K562 (cell line): ENCODE data around the gene ZNF736. TPM values are rescaled to one million over a fixed set of nuclear protein-coding genes. Genes with fewer than 3 reads are reported as not detected.

Experiments used
- C11orf30 ChIP-seq: fragments of 450-650 bp; IDR thresholded peaks from 2 replicates; pipeline ENCODE4 v1.6.1; 2016; ENCODE audit warnings: low read depth, mild to moderate bottlenecking
- EP400 ChIP-seq: fragments of 450-650 bp; IDR thresholded peaks from 2 replicates; pipeline ENCODE4 v1.6.1; 2017; ENCODE audit warnings: antibody characterized with exemption, mild to moderate bottlenecking, moderate library complexity
- GABPA ChIP-seq: fragments of 200-800 bp; sonication (Bioruptor generic); conservative IDR thresholded peaks from 2 replicates; pipeline ENCODE4 v1.6.1; 2016; ENCODE audit warnings: low read depth, missing genetic modification characterization, missing compliant biosample characterization
- MTA3 ChIP-seq: fragments of 450-650 bp; formaldehyde crosslinking; IDR thresholded peaks from 2 replicates; pipeline ENCODE4 v1.6.1; 2017; ENCODE audit warnings: mild to moderate bottlenecking, borderline replicate concordance
- MYNN ChIP-seq, 2 experiments: sonication (generic); formaldehyde crosslinking in 1 of 2; IDR thresholded peaks; 2 replicates each; pipeline versions ENCODE4 v1.5.0 to v1.6.1; 2016 to 2020; ENCODE audit warnings: antibody characterized with exemption in 1 of 2, missing genetic modification reagents in 1 of 2
- PML ChIP-seq: IDR thresholded peaks from 2 replicates; pipeline ENCODE4 v1.6.1; 2012; ENCODE audit warnings: low read length, inconsistent platforms
- RUNX1 ChIP-seq: sonication (generic); IDR thresholded peaks from 2 replicates; pipeline ENCODE4 v1.6.1; 2016; ENCODE audit warnings: antibody characterized with exemption, low read depth
- SMARCB1 ChIP-seq: IDR thresholded peaks from 2 replicates; pipeline ENCODE4 v1.6.1; 2011; ENCODE audit warnings: improper control_type of control experiment, low read depth; ENCODE audit not compliant: insufficient read length
- SRSF9 ChIP-seq: fragments of 200-400 bp; formaldehyde crosslinking; IDR thresholded peaks from 2 replicates; pipeline ENCODE4 v1.6.1; 2017; ENCODE audit warnings: low read depth, low read length, borderline replicate concordance
- TAF7 ChIP-seq: fragments of 450-650 bp; IDR thresholded peaks from 2 replicates; pipeline ENCODE4 v1.6.1; 2016; ENCODE audit warnings: missing genetic modification characterization, missing compliant biosample characterization
- TOE1 ChIP-seq, 2 experiments: fragments of 450-650 bp in 1 of 2; sonication (generic) in 1 of 2; formaldehyde crosslinking in 1 of 2; IDR thresholded peaks; 2 replicates each; pipeline versions ENCODE4 v1.7.1 to v1.8.0; 2016 to 2022; ENCODE audit warnings: borderline replicate concordance in 2 of 2, mild to moderate bottlenecking in 2 of 2, antibody characterized with exemption in 1 of 2, inconsistent platforms in 1 of 2, low read depth in 1 of 2, missing genetic modification reagents in 1 of 2, moderate library complexity in 1 of 2
- ZNF431 ChIP-seq: sonication (generic); formaldehyde crosslinking; IDR thresholded peaks from 2 replicates; pipeline ENCODE4 v1.8.0; 2022; ENCODE audit warnings: mild to moderate bottlenecking, missing genetic modification reagents
- ZNF79 ChIP-seq: fragments of 250-450 bp; sonication (Bioruptor Pico); IDR thresholded peaks from 2 replicates; pipeline ENCODE4 v1.4.0; 2020; ENCODE audit warnings: low read depth, mild to moderate bottlenecking, moderate library complexity
- polyA plus RNA-seq, 8 experiments: library from polyadenylated mRNA; depleted of rRNA in 4 of 8; stranded (reverse) in 5 of 8; unstranded in 3 of 8; fragments of >200 nt; fragmentation: Nextera tagmentation in 2 of 8; fragmentation: Illumina TruSeq in 1 of 8; extraction: Ambion mirVana in 2 of 8; extraction: Trizol in 1 of 8; gene quantifications; 2 replicates each; pipeline versions ENCODE4 v1.2.1 to v1.2.3, GENCODE V29; 2011 to 2014; ENCODE audit warnings: inconsistent platforms in 1 of 8, missing spikeins in 1 of 8
- total RNA-seq, 7 experiments: library from RNA; depleted of rRNA in 6 of 7; stranded (reverse); fragments of >200 nt in 6 of 7; fragmentation: Illumina TruSeq in 2 of 7; extraction: Trizol in 2 of 7; gene quantifications; 2 replicates each; pipeline versions ENCODE4 v1.2.1 to v1.2.3, GENCODE V29; 2011 to 2021; ENCODE audit warnings: low replicate concordance in 1 of 7
- TF ChIP-seq, protein P1 (sequence below), 2 experiments: fragments of 450-650 bp; formaldehyde crosslinking in 1 of 2; IDR thresholded peaks; 2 replicates each; pipeline versions ENCODE4 v1.4.0 to v1.6.1; 2014 to 2020; ENCODE audit warnings: mild to moderate bottlenecking in 2 of 2, borderline replicate concordance in 1 of 2, low read depth in 1 of 2
- TF ChIP-seq, protein P2 (sequence below): IDR thresholded peaks from 2 replicates; pipeline ENCODE4 v1.6.1; 2011; ENCODE audit not compliant: insufficient read length; ENCODE audit errors: extremely low read depth
- TF ChIP-seq, protein P3 (sequence below): IDR thresholded peaks from 2 replicates; pipeline ENCODE4 v1.6.1; 2014; ENCODE audit warnings: antibody characterized with exemption

ZNF736 gene
- total and polyA plus RNA-seq, 9 of the 15 experiments (the other 6 are each of a cell fraction or from before 2014, with no cell fraction given): 2.7 to 15.6 (median 7.6) TPM

DNA sequence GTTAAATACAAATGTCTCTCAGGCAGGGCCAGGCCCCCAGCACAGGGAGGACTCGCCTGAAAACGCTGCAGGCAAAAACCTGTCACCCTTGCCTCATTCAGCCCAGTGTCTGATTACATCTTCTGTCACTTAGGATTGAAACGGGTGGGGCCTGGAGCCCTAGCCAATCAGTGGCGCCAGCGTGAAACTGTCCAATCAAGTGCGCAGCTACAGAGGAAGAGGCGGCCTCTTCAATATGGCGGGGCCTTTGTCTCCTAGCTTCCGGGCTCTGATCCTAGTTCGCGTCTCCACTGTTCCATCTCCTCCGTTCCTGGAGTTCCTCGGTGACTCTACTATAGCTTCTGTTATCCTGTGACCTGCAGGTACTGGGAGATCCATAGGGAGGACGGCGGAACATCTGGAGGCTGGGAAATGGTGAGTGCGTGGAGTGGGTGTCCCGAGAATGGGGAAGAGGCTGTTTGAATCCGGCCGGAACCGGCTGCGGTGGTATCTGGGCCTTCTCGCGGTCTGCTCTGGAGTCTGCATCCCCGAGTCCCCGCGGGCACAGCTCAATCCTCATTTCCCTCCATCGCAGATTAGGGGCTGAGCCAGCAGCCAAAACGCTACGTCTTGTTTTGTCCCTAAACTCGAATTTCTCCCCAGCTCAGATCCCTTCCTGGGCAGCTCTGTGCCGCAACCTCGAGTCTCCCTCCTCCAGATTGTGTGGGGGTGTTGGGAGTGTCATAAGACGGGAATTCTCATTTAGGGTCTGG is at the start of gene ZNF736 (continued):
- TF ChIP-seq TOE1 (IDR thresholded peaks at IDR 0.05; ENCODE audit: borderline replicate concordance) (no peak), TOE1 (CRISPR knock-in tag; IDR thresholded peaks at IDR 0.05; ENCODE audit: borderline replicate concordance, low read depth) (no peak), SMARCB1 (no peak), ZNF431 (CRISPR knock-in tag) (no peak), SRSF9 (no peak), RUNX1 (no peak), GABPA (tag) (peak; percentile 87), TAF7 (tag) (0 out of 2 replicates have a peak, but pooled peaks have one; percentile 59), PML (peak; percentile 53; the same call in 1 of the 2 replicates), ZNF79 (CRISPR knock-in tag) (no peak), MYNN (IDR thresholded peaks at IDR 0.05) (no peak), MYNN (CRISPR knock-in tag; IDR thresholded peaks at IDR 0.05) (no peak), EP400 (peak; percentile 86), C11orf30 (peak; percentile 34), MTA3 (no peak)
- TF ChIP-seq, protein P1, sequence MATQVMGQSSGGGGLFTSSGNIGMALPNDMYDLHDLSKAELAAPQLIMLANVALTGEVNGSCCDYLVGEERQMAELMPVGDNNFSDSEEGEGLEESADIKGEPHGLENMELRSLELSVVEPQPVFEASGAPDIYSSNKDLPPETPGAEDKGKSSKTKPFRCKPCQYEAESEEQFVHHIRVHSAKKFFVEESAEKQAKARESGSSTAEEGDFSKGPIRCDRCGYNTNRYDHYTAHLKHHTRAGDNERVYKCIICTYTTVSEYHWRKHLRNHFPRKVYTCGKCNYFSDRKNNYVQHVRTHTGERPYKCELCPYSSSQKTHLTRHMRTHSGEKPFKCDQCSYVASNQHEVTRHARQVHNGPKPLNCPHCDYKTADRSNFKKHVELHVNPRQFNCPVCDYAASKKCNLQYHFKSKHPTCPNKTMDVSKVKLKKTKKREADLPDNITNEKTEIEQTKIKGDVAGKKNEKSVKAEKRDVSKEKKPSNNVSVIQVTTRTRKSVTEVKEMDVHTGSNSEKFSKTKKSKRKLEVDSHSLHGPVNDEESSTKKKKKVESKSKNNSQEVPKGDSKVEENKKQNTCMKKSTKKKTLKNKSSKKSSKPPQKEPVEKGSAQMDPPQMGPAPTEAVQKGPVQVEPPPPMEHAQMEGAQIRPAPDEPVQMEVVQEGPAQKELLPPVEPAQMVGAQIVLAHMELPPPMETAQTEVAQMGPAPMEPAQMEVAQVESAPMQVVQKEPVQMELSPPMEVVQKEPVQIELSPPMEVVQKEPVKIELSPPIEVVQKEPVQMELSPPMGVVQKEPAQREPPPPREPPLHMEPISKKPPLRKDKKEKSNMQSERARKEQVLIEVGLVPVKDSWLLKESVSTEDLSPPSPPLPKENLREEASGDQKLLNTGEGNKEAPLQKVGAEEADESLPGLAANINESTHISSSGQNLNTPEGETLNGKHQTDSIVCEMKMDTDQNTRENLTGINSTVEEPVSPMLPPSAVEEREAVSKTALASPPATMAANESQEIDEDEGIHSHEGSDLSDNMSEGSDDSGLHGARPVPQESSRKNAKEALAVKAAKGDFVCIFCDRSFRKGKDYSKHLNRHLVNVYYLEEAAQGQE (IDR thresholded peaks at IDR 0.05; ENCODE audit: borderline replicate concordance): peak; percentile 88
- TF ChIP-seq, protein P1 (CRISPR knock-in tag; IDR thresholded peaks at IDR 0.05; ENCODE audit: low read depth): no peak
- TF ChIP-seq, protein P2, sequence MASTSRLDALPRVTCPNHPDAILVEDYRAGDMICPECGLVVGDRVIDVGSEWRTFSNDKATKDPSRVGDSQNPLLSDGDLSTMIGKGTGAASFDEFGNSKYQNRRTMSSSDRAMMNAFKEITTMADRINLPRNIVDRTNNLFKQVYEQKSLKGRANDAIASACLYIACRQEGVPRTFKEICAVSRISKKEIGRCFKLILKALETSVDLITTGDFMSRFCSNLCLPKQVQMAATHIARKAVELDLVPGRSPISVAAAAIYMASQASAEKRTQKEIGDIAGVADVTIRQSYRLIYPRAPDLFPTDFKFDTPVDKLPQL: no peak
- TF ChIP-seq, protein P3, sequence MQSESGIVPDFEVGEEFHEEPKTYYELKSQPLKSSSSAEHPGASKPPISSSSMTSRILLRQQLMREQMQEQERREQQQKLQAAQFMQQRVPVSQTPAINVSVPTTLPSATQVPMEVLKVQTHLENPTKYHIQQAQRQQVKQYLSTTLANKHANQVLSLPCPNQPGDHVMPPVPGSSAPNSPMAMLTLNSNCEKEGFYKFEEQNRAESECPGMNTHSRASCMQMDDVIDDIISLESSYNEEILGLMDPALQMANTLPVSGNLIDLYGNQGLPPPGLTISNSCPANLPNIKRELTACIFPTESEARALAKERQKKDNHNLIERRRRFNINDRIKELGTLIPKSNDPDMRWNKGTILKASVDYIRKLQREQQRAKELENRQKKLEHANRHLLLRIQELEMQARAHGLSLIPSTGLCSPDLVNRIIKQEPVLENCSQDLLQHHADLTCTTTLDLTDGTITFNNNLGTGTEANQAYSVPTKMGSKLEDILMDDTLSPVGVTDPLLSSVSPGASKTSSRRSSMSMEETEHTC: no peak
